Activated CD8-positive, alpha-beta T cell treated with anti-CD3 and anti-CD28 coated beads, Interleukin-2, amount 10 ng/mL, durations not matched to agents 7 days and 5 days (primary cell): ENCODE results near the gene FAM110C. TPM values are rescaled to one million over a fixed set of nuclear protein-coding genes. Genes with fewer than 3 reads are reported as not detected.
"Not testable (repeated sequence)": the region's sequence is repeated elsewhere in the genome, so short reads cannot be mapped to it uniquely, and the experiment has no call there.

Source experiments
- ATAC-seq: fragments of 150-1000 bp; cut with Tn5 transposase; one replicate; pipeline ENCODE4 v1.10.0; 2021; ENCODE audit warnings: moderate library complexity
- CTCF ChIA-PET: fragments of 350-600 bp; sonication (Branson Sonifier 250); formaldehyde crosslinking; loops from one replicate; lab custom pipeline; 2021; ENCODE audit warnings: antibody characterized with exemption; lab: Charles Lee
- POLR2A ChIA-PET: fragments of 350-600 bp; sonication (Branson Sonifier 250); formaldehyde crosslinking; loops from one replicate; lab custom pipeline; 2021; ENCODE audit warnings: antibody characterized with exemption; lab: Charles Lee
- DNase-seq: peaks from one replicate; pipeline ENCODE4 v3.0.0-alpha.2; 2020
- H3K27ac Mint-ChIP-seq: one replicate; pipeline ENCODE4 v1.8.0; 2021; ENCODE audit warnings: mild to moderate bottlenecking, mixed read lengths
- H3K27me3 Mint-ChIP-seq: one replicate; pipeline ENCODE4 v1.8.0; 2021; ENCODE audit warnings: low read depth, mixed read lengths
- H3K36me3 Mint-ChIP-seq: one replicate; pipeline ENCODE4 v1.8.0; 2021; ENCODE audit warnings: low read depth, mixed read lengths
- H3K4me1 Mint-ChIP-seq: one replicate; pipeline ENCODE4 v1.8.0; 2021; ENCODE audit warnings: low read depth, mixed read lengths
- H3K4me3 Mint-ChIP-seq: one replicate; pipeline ENCODE4 v1.8.0; 2021; ENCODE audit warnings: mild to moderate bottlenecking, mixed read lengths
- H3K9me3 Mint-ChIP-seq: one replicate; pipeline ENCODE4 v1.8.0; 2022; ENCODE audit warnings: mixed read lengths; ENCODE audit not compliant: insufficient read depth
- total RNA-seq, 2 experiments: library from RNA; stranded (reverse); gene quantifications; one replicate each; pipeline ENCODE4 v1.2.3, GENCODE V29; 2021

Gene FAM110C
- total RNA-seq, 2 experiments from 2014 or later, result 0.08 to 0.16 TPM

- H3K9me3 Mint-ChIP-seq, result peaks cover 4% of the 10 kb centered on the region
- H3K36me3 Mint-ChIP-seq, result peaks cover 2% of the 10 kb centered on the region
- no peak overlapping the region for H3K27ac Mint-ChIP-seq
- H3K27me3 Mint-ChIP-seq, result peaks cover 15% of the 10 kb centered on the region
- peaks cover 40% of the 10 kb centered on the region for H3K4me1 Mint-ChIP-seq
- ATAC-seq (no peak), DNase-seq (no peak)
- POLR2A ChIA-PET, result no interaction called here
- CTCF ChIA-PET, result interaction anchor here (0.8 kb wide), 1 partner anchor 24 kb away, joined by 3 read pairs; no protein-coding TSS in a partner anchor
- H3K4me3 Mint-ChIP-seq, result no peak overlapping the region
These were observed 10.0 kb downstream of the FAM110C start for GRCh38 chr2:36318-36717.

GRCh38 chr2:35852-36251 is 10.5 kb downstream of the FAM110C start:
- Mint-ChIP-seq H3K27me3 (peaks cover 15% of the 10 kb centered on the region), H3K36me3 (peaks cover 2% of the 10 kb centered on the region), H3K9me3 (peaks cover 4% of the 10 kb centered on the region), H3K4me3 (no peak overlapping the region), H3K4me1 (peaks cover 40% of the 10 kb centered on the region), H3K27ac (no peak overlapping the region)
- DNase-seq (no peak), ATAC-seq (no peak)
- ChIA-PET CTCF (interaction anchor here (1.1 kb wide), 1 partner anchor 17 kb away, joined by 4 read pairs; no protein-coding TSS in a partner anchor), POLR2A (no interaction called here)

GRCh38 chr2:33620-34019 is 12.7 kb downstream of the FAM110C start:
- Mint-ChIP-seq H3K27me3 (peaks cover 4% of the 10 kb centered on the region), H3K27ac (peak overlapping the region; percentile 68), H3K9me3 (peaks cover 4% of the 10 kb centered on the region), H3K36me3 (peaks cover 6% of the 10 kb centered on the region), H3K4me1 (peaks cover 53% of the 10 kb centered on the region), H3K4me3 (peak overlapping the region; percentile 51)
- ChIA-PET POLR2A (no interaction called here), CTCF (interaction anchor here (0.8 to 1.4 kb wide), 3 partner anchors 11 to 18 kb away, joined by 3 to 4 read pairs (median 4); no protein-coding TSS in a partner anchor)
- ATAC-seq (peak; percentile 88), DNase-seq (peak; percentile 72)

GRCh38 chr2:32068-32467 is 14.2 kb downstream of the FAM110C start:
- H3K9me3 Mint-ChIP-seq, result peaks cover 4% of the 10 kb centered on the region
- DNase-seq (no peak), ATAC-seq (no peak)
- H3K4me1 Mint-ChIP-seq, result peaks cover 68% of the 10 kb centered on the region
- no peak overlapping the region for H3K4me3 Mint-ChIP-seq
- H3K27me3 Mint-ChIP-seq, result peaks cover 4% of the 10 kb centered on the region
- ChIA-PET CTCF (interaction anchor here (1.0 kb wide), 1 partner anchor 13 kb away, joined by 3 read pairs; no protein-coding TSS in a partner anchor), POLR2A (no interaction called here)
- no peak overlapping the region for H3K27ac Mint-ChIP-seq
- peaks cover 10% of the 10 kb centered on the region for H3K36me3 Mint-ChIP-seq

- H3K4me1 Mint-ChIP-seq, result peaks cover 59% of the 10 kb centered on the region
- peak overlapping the region; percentile 78 for H3K27ac Mint-ChIP-seq
- DNase-seq, result no peak
- no peaks in the 10 kb centered on the region for H3K27me3 Mint-ChIP-seq
- no peaks in the 10 kb centered on the region for H3K9me3 Mint-ChIP-seq
- peaks cover 8% of the 10 kb centered on the region for H3K36me3 Mint-ChIP-seq
- ChIA-PET CTCF (interaction anchor here (0.7 to 3.0 kb wide), 3 partner anchors 11 to 113 kb away, joined by 3 to 23 read pairs (median 5); no protein-coding TSS in a partner anchor), POLR2A (no interaction called here)
- ATAC-seq, result no peak
- no peak overlapping the region for H3K4me3 Mint-ChIP-seq
These were observed 17.1 kb downstream of the FAM110C start for GRCh38 chr2:29253-29652.

- Mint-ChIP-seq H3K27me3 (no peaks in the 10 kb centered on the region), H3K27ac (peak overlapping the region; percentile 78), H3K4me3 (no peak overlapping the region), H3K4me1 (peaks cover 57% of the 10 kb centered on the region), H3K9me3 (no peaks in the 10 kb centered on the region), H3K36me3 (peaks cover 8% of the 10 kb centered on the region)
- no peak for DNase-seq
- POLR2A ChIA-PET, result no interaction called here
- CTCF ChIA-PET, result interaction anchor here (0.7 to 3.0 kb wide), 3 partner anchors 10 to 114 kb away, joined by 3 to 23 read pairs (median 5); no protein-coding TSS in a partner anchor
- no peak for ATAC-seq
These were observed 17.8 kb downstream of the FAM110C start for GRCh38 chr2:28406-28975.

- ChIA-PET POLR2A (no interaction called here), CTCF (interaction anchor here (3.0 kb wide), 1 partner anchor 9 kb away, joined by 23 read pairs; no protein-coding TSS in a partner anchor)
- peaks cover 4% of the 10 kb centered on the region for H3K27me3 Mint-ChIP-seq
- peaks cover 8% of the 10 kb centered on the region for H3K36me3 Mint-ChIP-seq
- no peak for DNase-seq
- H3K4me3 Mint-ChIP-seq, result no peak overlapping the region
- H3K27ac Mint-ChIP-seq, result no peak overlapping the region
- no peaks in the 10 kb centered on the region for H3K9me3 Mint-ChIP-seq
- ATAC-seq, result no peak
- peaks cover 43% of the 10 kb centered on the region for H3K4me1 Mint-ChIP-seq
These were observed 19.4 kb downstream of the FAM110C start for GRCh38 chr2:26891-27290.

- H3K9me3 Mint-ChIP-seq, result no peaks in the 10 kb centered on the region
- DNase-seq (no peak), ATAC-seq (no peak)
- H3K36me3 Mint-ChIP-seq, result peaks cover 8% of the 10 kb centered on the region
- ChIA-PET POLR2A (no interaction called here), CTCF (no interaction called here)
- no peak overlapping the region for H3K4me3 Mint-ChIP-seq
- H3K27me3 Mint-ChIP-seq, result peaks cover 4% of the 10 kb centered on the region
- peaks cover 42% of the 10 kb centered on the region for H3K4me1 Mint-ChIP-seq
- H3K27ac Mint-ChIP-seq, result no peak overlapping the region
These were observed 20.8 kb downstream of the FAM110C start for GRCh38 chr2:25543-25942.

- H3K9me3 Mint-ChIP-seq, POLR2A ChIA-PET, H3K36me3 Mint-ChIP-seq, H3K27me3 Mint-ChIP-seq, H3K27ac Mint-ChIP-seq, ATAC-seq, DNase-seq, H3K4me3 Mint-ChIP-seq: not testable (repeated sequence)
- CTCF ChIA-PET, result interaction anchor here (4.6 to 4.7 kb wide), 2 partner anchors 13 to 118 kb away, joined by 14 to 17 read pairs; no protein-coding TSS in a partner anchor
- peaks cover 39% of the 10 kb centered on the region for H3K4me1 Mint-ChIP-seq
These were observed 21.7 kb downstream of the FAM110C start for GRCh38 chr2:24591-24990.

GRCh38 chr2:24107-24506 is 22.2 kb downstream of the FAM110C start:
- CTCF ChIA-PET, result interaction anchor here (4.6 to 4.7 kb wide), 2 partner anchors 12 to 118 kb away, joined by 14 to 17 read pairs; no protein-coding TSS in a partner anchor

GRCh38 chr2:23283-23682 is 23.0 kb downstream of the FAM110C start:
- no peaks in the 10 kb centered on the region for H3K9me3 Mint-ChIP-seq
- H3K4me3 Mint-ChIP-seq, result no peak overlapping the region
- H3K27me3 Mint-ChIP-seq, result peaks cover 7% of the 10 kb centered on the region
- CTCF ChIA-PET, result interaction anchor here (1.8 to 4.7 kb wide), 3 partner anchors 11 to 119 kb away, joined by 4 to 17 read pairs (median 14); no protein-coding TSS in a partner anchor
- H3K36me3 Mint-ChIP-seq, result peaks cover 4% of the 10 kb centered on the region
- peaks cover 26% of the 10 kb centered on the region for H3K4me1 Mint-ChIP-seq
- no peak for ATAC-seq
- no peak overlapping the region for H3K27ac Mint-ChIP-seq
- POLR2A ChIA-PET, result no interaction called here
- DNase-seq, result no peak

More at GRCh38 chr2:24107-24506, 22.2 kb downstream of the FAM110C start:
- Mint-ChIP-seq H3K4me1 (peaks cover 35% of the 10 kb centered on the region), H3K27ac (no peak overlapping the region), H3K36me3 (peaks cover 6% of the 10 kb centered on the region), H3K4me3 (no peak overlapping the region), H3K27me3 (peaks cover 7% of the 10 kb centered on the region), H3K9me3 (no peaks in the 10 kb centered on the region)
- POLR2A ChIA-PET, result no interaction called here
- DNase-seq (no peak), ATAC-seq (no peak)

GRCh38 chr2:22244-22643 is 24.1 kb downstream of the FAM110C start:
- H3K4me1 Mint-ChIP-seq, result peaks cover 16% of the 10 kb centered on the region
- H3K9me3 Mint-ChIP-seq, H3K4me3 Mint-ChIP-seq, H3K27me3 Mint-ChIP-seq, H3K27ac Mint-ChIP-seq, DNase-seq, H3K36me3 Mint-ChIP-seq, ATAC-seq, POLR2A ChIA-PET: not testable (repeated sequence)
- CTCF ChIA-PET, result interaction anchor here (1.8 to 4.7 kb wide), 3 partner anchors 10 to 120 kb away, joined by 4 to 17 read pairs (median 14); no protein-coding TSS in a partner anchor
